A673 (cell line): ENCODE results near the gene THBD.

Experiments used
- EZH2 ChIP-seq: fragments of 200-600 bp; sonication (generic); IDR thresholded peaks from 2 replicates; pipeline ENCODE4 v1.6.1; 2017; ENCODE audit warnings: borderline replicate concordance, low read depth, mild to moderate bottlenecking, mixed read lengths, antibody characterized with exemption, low read length; ENCODE audit not compliant: poor library complexity, severe bottlenecking
- TF ChIP-seq, protein P1 (sequence below): fragments of 300-800, 200-600 bp; sonication (generic); conservative IDR thresholded peaks from 2 replicates; pipeline ENCODE4 v1.5.1; 2017; ENCODE audit warnings: low read depth, mild to moderate bottlenecking, antibody characterized with exemption, low read length, moderate library complexity, mixed read lengths

DNA sequence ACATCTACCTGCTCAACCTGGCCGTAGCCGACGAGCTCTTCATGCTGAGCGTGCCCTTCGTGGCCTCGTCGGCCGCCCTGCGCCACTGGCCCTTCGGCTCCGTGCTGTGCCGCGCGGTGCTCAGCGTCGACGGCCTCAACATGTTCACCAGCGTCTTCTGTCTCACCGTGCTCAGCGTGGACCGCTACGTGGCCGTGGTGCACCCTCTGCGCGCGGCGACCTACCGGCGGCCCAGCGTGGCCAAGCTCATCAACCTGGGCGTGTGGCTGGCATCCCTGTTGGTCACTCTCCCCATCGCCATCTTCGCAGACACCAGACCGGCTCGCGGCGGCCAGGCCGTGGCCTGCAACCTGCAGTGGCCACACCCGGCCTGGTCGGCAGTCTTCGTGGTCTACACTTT is 13.7 kb downstream of the THBD start:
- TF ChIP-seq, protein P1, sequence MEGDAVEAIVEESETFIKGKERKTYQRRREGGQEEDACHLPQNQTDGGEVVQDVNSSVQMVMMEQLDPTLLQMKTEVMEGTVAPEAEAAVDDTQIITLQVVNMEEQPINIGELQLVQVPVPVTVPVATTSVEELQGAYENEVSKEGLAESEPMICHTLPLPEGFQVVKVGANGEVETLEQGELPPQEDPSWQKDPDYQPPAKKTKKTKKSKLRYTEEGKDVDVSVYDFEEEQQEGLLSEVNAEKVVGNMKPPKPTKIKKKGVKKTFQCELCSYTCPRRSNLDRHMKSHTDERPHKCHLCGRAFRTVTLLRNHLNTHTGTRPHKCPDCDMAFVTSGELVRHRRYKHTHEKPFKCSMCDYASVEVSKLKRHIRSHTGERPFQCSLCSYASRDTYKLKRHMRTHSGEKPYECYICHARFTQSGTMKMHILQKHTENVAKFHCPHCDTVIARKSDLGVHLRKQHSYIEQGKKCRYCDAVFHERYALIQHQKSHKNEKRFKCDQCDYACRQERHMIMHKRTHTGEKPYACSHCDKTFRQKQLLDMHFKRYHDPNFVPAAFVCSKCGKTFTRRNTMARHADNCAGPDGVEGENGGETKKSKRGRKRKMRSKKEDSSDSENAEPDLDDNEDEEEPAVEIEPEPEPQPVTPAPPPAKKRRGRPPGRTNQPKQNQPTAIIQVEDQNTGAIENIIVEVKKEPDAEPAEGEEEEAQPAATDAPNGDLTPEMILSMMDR = no peak
- no peak for TF ChIP-seq EZH2
